Measurements from ENCODE around the gene AXL. TPM values are rescaled to one million over a fixed set of nuclear protein-coding genes. Genes with fewer than 3 reads are reported as not detected.

The AXL gene
- total and polyA plus RNA-seq, 2 experiments from 2014 or later, result 340 to 421 TPM

GRCh38 chr19:41307090-41307875 is 88.3 kb downstream of the AXL start:
- in situ Hi-C loops (cut with MboI), result no loop called here
- Histone ChIP-seq H3K4me2 (ENCODE audit: unreplicated experiment) (no peak overlapping the region), H3K4me1 (ENCODE audit: insufficient read depth) (peaks cover 21% of the 10 kb centered on the region), H3F3A (ENCODE audit: insufficient read depth) (peaks cover 55% of the 10 kb centered on the region), H3K36me3 (ENCODE audit: low read depth) (peaks cover 27% of the 10 kb centered on the region), H3K9me3 (ENCODE audit: low read depth) (no peaks in the 10 kb centered on the region), H4K20me1 (ENCODE audit: insufficient read depth) (no peaks in the 10 kb centered on the region), H3K79me2 (ENCODE audit: insufficient read depth) (peaks cover 17% of the 10 kb centered on the region), H3K27ac (peak overlapping the region; percentile 95), H3K4me3 (no peak overlapping the region), H3K9me2 (ENCODE audit: insufficient read depth) (no peaks in the 10 kb centered on the region), H2AFZ (no peak overlapping the region), H3K27me3 (replicated peaks; ENCODE audit: insufficient read depth) (no peaks in the 10 kb centered on the region), H3K9ac (peak overlapping the region; percentile 62)
- TF ChIP-seq EZH2phosphoT487 (IDR thresholded peaks at IDR 0.05; ENCODE audit: insufficient read depth, low read depth), result no peak
- TF ChIP-seq EZH2 (IDR thresholded peaks at IDR 0.05; ENCODE audit: insufficient read depth, poor library complexity, severe bottlenecking), result no peak
- WGBS, 2 experiments (ENCODE audit: low coverage in 1 of 2, low lambda C conversion rate in 2 of 2, missing lambda C conversion rate in 2 of 2), result 50 to 56% methylated on average over 8 of the region's 8 CpGs
- DNase-seq, result no peak

DNA sequence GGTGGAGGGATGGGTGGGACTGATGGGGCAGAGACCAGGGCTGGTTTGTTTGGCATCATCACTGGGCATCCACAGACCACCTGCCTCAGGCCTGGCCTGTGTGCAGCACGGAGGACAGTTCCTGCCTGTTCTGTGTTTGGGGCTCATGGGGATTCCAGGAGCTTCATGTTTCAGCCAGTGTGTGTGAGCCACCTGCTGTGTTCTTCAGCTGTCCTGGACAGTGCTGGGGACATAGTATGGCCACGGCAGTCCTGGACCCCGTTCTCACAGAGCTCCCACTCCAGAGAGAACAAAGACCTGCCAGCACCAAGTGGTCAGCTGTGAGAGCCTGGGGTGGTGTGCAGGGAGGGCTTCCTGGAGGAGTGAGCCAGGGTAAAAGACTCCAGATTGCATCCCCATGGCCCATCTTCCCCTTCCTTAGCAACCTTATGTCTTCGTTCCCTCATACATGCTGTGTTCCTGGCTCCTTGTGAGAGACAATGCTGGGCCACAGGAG is 89.0 kb downstream of the AXL start:
- DNase-seq, result no peak
- in situ Hi-C loops (cut with MboI), result no loop called here

GRCh38 chr19:41308450-41309179 is 89.6 kb downstream of the AXL start:
- Histone ChIP-seq H3K79me2 (ENCODE audit: insufficient read depth) (peaks cover 30% of the 10 kb centered on the region), H3K9me2 (ENCODE audit: insufficient read depth) (no peaks in the 10 kb centered on the region), H2AFZ (no peak overlapping the region), H3K36me3 (ENCODE audit: low read depth) (peaks cover 21% of the 10 kb centered on the region), H3K27me3 (replicated peaks; ENCODE audit: insufficient read depth) (no peaks in the 10 kb centered on the region), H3K27ac (peak overlapping the region; percentile 95), H3K4me3 (peak overlapping the region; percentile 90), H3K4me1 (ENCODE audit: insufficient read depth) (peaks cover 21% of the 10 kb centered on the region), H4K20me1 (ENCODE audit: insufficient read depth) (no peaks in the 10 kb centered on the region), H3K9ac (peak overlapping the region; percentile 94), H3F3A (ENCODE audit: insufficient read depth) (peaks cover 58% of the 10 kb centered on the region), H3K9me3 (ENCODE audit: low read depth) (no peaks in the 10 kb centered on the region), H3K4me2 (ENCODE audit: unreplicated experiment) (peak overlapping the region; percentile 99)
- in situ Hi-C loops (cut with MboI), result no loop called here
- no peak for TF ChIP-seq EZH2phosphoT487 (IDR thresholded peaks at IDR 0.05; ENCODE audit: insufficient read depth, low read depth)
- no peak for TF ChIP-seq EZH2 (IDR thresholded peaks at IDR 0.05; ENCODE audit: insufficient read depth, poor library complexity, severe bottlenecking)
- DNase-seq, result peak; percentile 85
- 27 to 28% methylated on average over 8 of the region's 8 CpGs for WGBS, 2 experiments (ENCODE audit: low coverage in 1 of 2, low lambda C conversion rate in 2 of 2, missing lambda C conversion rate in 2 of 2)

More for the DNA sequence above, 89.0 kb downstream of the AXL start:
- no peak for TF ChIP-seq EZH2 (IDR thresholded peaks at IDR 0.05; ENCODE audit: insufficient read depth, poor library complexity, severe bottlenecking)
- no peak for TF ChIP-seq EZH2phosphoT487 (IDR thresholded peaks at IDR 0.05; ENCODE audit: insufficient read depth, low read depth)
- no peak overlapping the region for H3K4me3 ChIP-seq
- no peak overlapping the region for H2AFZ ChIP-seq
- 44 to 55% methylated on average over 4 of the region's 4 CpGs for WGBS, 2 experiments (ENCODE audit: low coverage in 1 of 2, low lambda C conversion rate in 2 of 2, missing lambda C conversion rate in 2 of 2)
- peaks cover 24% of the 10 kb centered on the region for H3K79me2 ChIP-seq (ENCODE audit: insufficient read depth)
- peak overlapping the region; percentile 62 for H3K9ac ChIP-seq
- peaks cover 58% of the 10 kb centered on the region for H3F3A ChIP-seq (ENCODE audit: insufficient read depth)
- peak overlapping the region; percentile 95 for H3K27ac ChIP-seq
- peaks cover 21% of the 10 kb centered on the region for H3K4me1 ChIP-seq (ENCODE audit: insufficient read depth)
- H3K9me2 ChIP-seq (ENCODE audit: insufficient read depth), result no peaks in the 10 kb centered on the region
- no peak overlapping the region for H3K4me2 ChIP-seq (ENCODE audit: unreplicated experiment)
- no peaks in the 10 kb centered on the region for H4K20me1 ChIP-seq (ENCODE audit: insufficient read depth)
- peaks cover 22% of the 10 kb centered on the region for H3K36me3 ChIP-seq (ENCODE audit: low read depth)
- H3K27me3 ChIP-seq (replicated peaks; ENCODE audit: insufficient read depth), result no peaks in the 10 kb centered on the region
- no peaks in the 10 kb centered on the region for H3K9me3 ChIP-seq (ENCODE audit: low read depth)

GRCh38 chr19:41309180-41310032 is 90.4 kb downstream of the AXL start:
- H4K20me1 ChIP-seq (ENCODE audit: insufficient read depth), result no peaks in the 10 kb centered on the region
- peak; percentile 64 for DNase-seq
- H3K27me3 ChIP-seq (replicated peaks; ENCODE audit: insufficient read depth), result no peaks in the 10 kb centered on the region
- H3F3A ChIP-seq (ENCODE audit: insufficient read depth), result peaks cover 61% of the 10 kb centered on the region
- WGBS, 2 experiments (ENCODE audit: low coverage in 1 of 2, low lambda C conversion rate in 2 of 2, missing lambda C conversion rate in 2 of 2), result 2% methylated on average over 26 of the region's 26 CpGs
- in situ Hi-C loops (cut with MboI), result no loop called here
- H3K9me2 ChIP-seq (ENCODE audit: insufficient read depth), result no peaks in the 10 kb centered on the region
- TF ChIP-seq EZH2 (IDR thresholded peaks at IDR 0.05; ENCODE audit: insufficient read depth, poor library complexity, severe bottlenecking), result no peak
- no peak for TF ChIP-seq EZH2phosphoT487 (IDR thresholded peaks at IDR 0.05; ENCODE audit: insufficient read depth, low read depth)
- H3K79me2 ChIP-seq (ENCODE audit: insufficient read depth), result peaks cover 38% of the 10 kb centered on the region
- H3K36me3 ChIP-seq (ENCODE audit: low read depth), result peaks cover 17% of the 10 kb centered on the region
- peak overlapping the region; percentile 99 for H3K4me2 ChIP-seq (ENCODE audit: unreplicated experiment)
- H3K27ac ChIP-seq, result peak overlapping the region; percentile 95
- H3K9ac ChIP-seq, result peak overlapping the region; percentile 94
- H3K4me1 ChIP-seq (ENCODE audit: insufficient read depth), result peaks cover 21% of the 10 kb centered on the region
- peak overlapping the region; percentile 90 for H3K4me3 ChIP-seq
- H3K9me3 ChIP-seq (ENCODE audit: low read depth), result no peaks in the 10 kb centered on the region
- H2AFZ ChIP-seq, result peak overlapping the region; percentile 75

Data from GM23248 (cell line).